ENCODE measurements around the gene TIAM2. TPM values are rescaled to one million over a fixed set of nuclear protein-coding genes. Genes with fewer than 3 reads are reported as not detected.

Gene TIAM2
- total RNA-seq, 4 donors from 2014 or later = 9.2 to 18.2 (median 11.4) TPM

- TF ChIP-seq CTCF (IDR thresholded peaks at IDR 0.05) (no peak), POLR2A (IDR thresholded peaks at IDR 0.05) (no peak), EP300 (IDR thresholded peaks at IDR 0.05) (no peak)
- no peaks in the 10 kb centered on the region for H3K4me1 ChIP-seq
- H3K9me3 ChIP-seq = no peaks in the 10 kb centered on the region
- H3K36me3 ChIP-seq = no peaks in the 10 kb centered on the region
- no peak overlapping the region for H3K27ac ChIP-seq
- 58 to 66% methylated on average over 6 of the region's 6 CpGs for WGBS, 2 donors
- DNase-seq (ENCODE audit: low spot score in 2 of 2) = no peak
- H3K27me3 ChIP-seq = no peaks in the 10 kb centered on the region
- no peak overlapping the region for H3K4me3 ChIP-seq
Measured at GRCh38 chr6:155120034-155120433, 124.9 kb downstream of the TIAM2 start.

- no peak overlapping the region for H3K4me3 ChIP-seq
- peaks cover 0 to under 1% (median 0%) of the 10 kb centered on the region in 4 donors for H3K4me1 ChIP-seq
- no peaks in the 10 kb centered on the region for H3K36me3 ChIP-seq
- WGBS, 2 donors = 73 to 80% methylated on average over 4 of the region's 4 CpGs
- no peaks in the 10 kb centered on the region for H3K27me3 ChIP-seq
- TF ChIP-seq CTCF (IDR thresholded peaks at IDR 0.05) (no peak), EP300 (IDR thresholded peaks at IDR 0.05) (no peak), POLR2A (IDR thresholded peaks at IDR 0.05) (no peak)
- DNase-seq (ENCODE audit: low spot score in 2 of 2) = no peak
- H3K27ac ChIP-seq = no peak overlapping the region
- H3K9me3 ChIP-seq = no peaks in the 10 kb centered on the region
Measured at GRCh38 chr6:155121294-155121693, 126.2 kb downstream of the TIAM2 start.

GRCh38 chr6:155121699-155122098 is 126.6 kb downstream of the TIAM2 start:
- no peak overlapping the region for H3K4me3 ChIP-seq
- WGBS, 2 donors = 49 to 51% methylated on average over 11 of the region's 11 CpGs
- H3K27ac ChIP-seq = no peak overlapping the region
- H3K9me3 ChIP-seq = no peaks in the 10 kb centered on the region
- no peak for DNase-seq (ENCODE audit: low spot score in 2 of 2)
- H3K27me3 ChIP-seq = no peaks in the 10 kb centered on the region
- H3K36me3 ChIP-seq = no peaks in the 10 kb centered on the region
- H3K4me1 ChIP-seq = peaks cover 0 to 5% (median 0%) of the 10 kb centered on the region in 4 donors
- no peak for TF ChIP-seq EP300 (IDR thresholded peaks at IDR 0.05)
- TF ChIP-seq CTCF (IDR thresholded peaks at IDR 0.05) = no peak
- no peak for TF ChIP-seq POLR2A (IDR thresholded peaks at IDR 0.05)

- 95% methylated on average over 6 of the region's 6 CpGs for WGBS, 2 donors
- no peak overlapping the region for H3K4me3 ChIP-seq
- no peak overlapping the region for H3K27ac ChIP-seq
- no peaks in the 10 kb centered on the region for H3K36me3 ChIP-seq
- H3K27me3 ChIP-seq = no peaks in the 10 kb centered on the region
- peaks cover 0 to 7% (median 0%) of the 10 kb centered on the region in 4 donors for H3K4me1 ChIP-seq
- H3K9me3 ChIP-seq = no peaks in the 10 kb centered on the region
- DNase-seq (ENCODE audit: low spot score in 2 of 2) = no peak
- no peak for TF ChIP-seq EP300 (IDR thresholded peaks at IDR 0.05)
- TF ChIP-seq CTCF (IDR thresholded peaks at IDR 0.05) = no peak
- TF ChIP-seq POLR2A (IDR thresholded peaks at IDR 0.05) = no peak
Measured at GRCh38 chr6:155122199-155122950, 127.3 kb downstream of the TIAM2 start.

- H3K36me3 ChIP-seq = no peaks in the 10 kb centered on the region
- no peak for DNase-seq (ENCODE audit: low spot score in 2 of 2)
- no peaks in the 10 kb centered on the region for H3K9me3 ChIP-seq
- H3K27me3 ChIP-seq = no peaks in the 10 kb centered on the region
- H3K4me1 ChIP-seq = peaks cover 0 to 7% (median 0%) of the 10 kb centered on the region in 4 donors
- no peak overlapping the region for H3K4me3 ChIP-seq
- 89 to 91% methylated on average over 11 of the region's 11 CpGs for WGBS, 2 donors
- TF ChIP-seq EP300 (IDR thresholded peaks at IDR 0.05) (no peak), POLR2A (IDR thresholded peaks at IDR 0.05) (no peak), CTCF (IDR thresholded peaks at IDR 0.05) (no peak)
- no peak overlapping the region for H3K27ac ChIP-seq
Measured at GRCh38 chr6:155123520-155123919, 128.4 kb downstream of the TIAM2 start.

Data from tibial nerve (tissue), 4 donors.